ENCODE data around the gene OARD1.

GRCh38 chr6:41028561-41029412 lies 43.4 kb downstream of the OARD1 start:
- TF ChIP-seq CTCF (tag by site-specific recombination; IDR thresholded peaks at IDR 0.05) (no peak), ZNF274 (IDR thresholded peaks at IDR 0.05; ENCODE audit: low read length) (no peak), ZNF274 (tag by site-specific recombination; IDR thresholded peaks at IDR 0.05; ENCODE audit: borderline replicate concordance) (no peak), ATF2 (tag by site-specific recombination; IDR thresholded peaks at IDR 0.05; ENCODE audit: low read depth) (no peak), ZNF248 (tag by site-specific recombination; IDR thresholded peaks at IDR 0.05) (no peak), ZNF112 (tag by site-specific recombination; IDR thresholded peaks at IDR 0.05) (no peak), HOXA7 (CRISPR knock-in tag; IDR thresholded peaks at IDR 0.05; ENCODE audit: borderline replicate concordance) (no peak), ZNF335 (tag by site-specific recombination; conservative IDR thresholded peaks at IDR 0.05) (no peak)

Measured in HEK293 (cell line).